GM19025 (cell line): ENCODE results near the gene BPI.
"Not testable (repeated sequence)": the region's sequence is repeated elsewhere in the genome, so short reads cannot be mapped to it uniquely, and the experiment has no call there.

Source experiments
- ATAC-seq: cut with Tn5 transposase; IDR thresholded peaks from one replicate; pipeline ENCODE4 v1.9.1; 2021; ENCODE audit warnings: mild to moderate bottlenecking, low read depth, moderate library complexity; ENCODE audit not compliant: unreplicated experiment

BPI gene

DNA sequence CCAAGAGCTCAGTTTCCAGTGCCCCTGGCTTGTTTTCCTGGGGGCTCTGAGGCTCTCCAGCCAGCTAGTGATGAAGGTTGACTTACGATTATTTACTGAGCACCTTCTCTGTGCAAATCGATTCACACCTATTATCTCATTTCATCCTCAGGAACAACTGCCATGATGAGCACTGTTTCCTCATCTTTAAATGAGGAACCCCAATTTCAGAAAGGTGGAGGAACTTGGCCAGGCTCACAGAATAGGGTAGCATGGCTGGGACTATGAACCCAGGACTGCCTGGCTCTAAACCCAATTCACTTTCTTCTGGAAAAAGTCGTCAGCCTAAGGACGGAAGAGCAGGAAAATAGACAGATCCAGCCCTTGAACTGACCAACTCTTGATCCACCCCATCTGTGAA is 3.5 kb upstream of the BPI start:
- ATAC-seq: no peak

- no peak for ATAC-seq
Measured at GRCh38 chr20:38301309-38301708, 2.6 kb upstream of the BPI start.

DNA sequence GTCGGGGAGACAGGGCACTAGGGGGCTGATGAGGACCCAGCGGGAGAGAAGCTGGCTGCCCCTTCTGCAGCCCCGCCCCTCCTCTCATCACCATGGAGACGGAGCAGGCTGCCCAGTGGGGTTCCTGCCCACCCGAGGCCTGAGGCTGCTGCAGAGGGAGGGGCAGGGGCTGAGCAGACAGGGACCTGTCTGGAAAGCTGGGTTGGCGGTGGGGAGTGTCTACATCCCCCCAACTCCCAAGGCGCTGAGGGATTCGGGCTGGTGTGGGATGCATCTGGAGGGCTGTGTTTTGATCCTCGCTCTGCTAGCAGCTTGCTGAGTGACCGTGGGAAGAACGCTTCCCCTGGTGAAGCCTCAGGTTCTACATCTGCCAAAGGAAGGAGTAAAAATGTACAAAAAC is 1.2 kb upstream of the BPI start:
- ATAC-seq: no peak

DNA sequence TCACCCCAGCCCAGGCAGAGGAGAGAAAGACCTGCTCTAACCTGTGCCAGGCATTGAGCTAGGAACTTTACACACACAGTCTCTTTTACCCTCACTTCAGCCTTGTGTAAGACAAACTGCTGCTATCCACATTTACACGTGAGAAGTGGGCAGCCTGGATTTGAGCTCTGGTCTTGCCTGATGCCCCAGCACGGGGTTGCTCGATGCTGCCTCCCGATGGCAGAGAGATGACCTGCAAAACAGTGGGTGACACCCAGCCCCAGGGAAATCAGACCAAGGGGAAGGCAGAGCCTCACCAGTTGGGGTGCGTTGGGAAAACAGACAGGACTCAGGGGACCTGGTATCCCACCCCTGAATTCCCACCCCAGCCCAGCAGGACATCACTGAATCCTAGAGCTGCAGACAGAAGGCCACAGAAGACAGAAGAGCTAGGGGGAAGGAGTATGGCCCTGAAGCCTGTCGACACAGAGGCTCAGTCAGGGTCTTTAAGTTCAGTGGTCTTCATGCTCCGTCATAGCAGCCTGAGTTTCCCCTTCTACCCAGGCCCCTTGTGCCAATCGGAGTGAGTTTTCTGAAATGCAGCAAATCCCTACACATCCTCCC is 990 bp downstream of the BPI start:
- ATAC-seq: no peak

DNA sequence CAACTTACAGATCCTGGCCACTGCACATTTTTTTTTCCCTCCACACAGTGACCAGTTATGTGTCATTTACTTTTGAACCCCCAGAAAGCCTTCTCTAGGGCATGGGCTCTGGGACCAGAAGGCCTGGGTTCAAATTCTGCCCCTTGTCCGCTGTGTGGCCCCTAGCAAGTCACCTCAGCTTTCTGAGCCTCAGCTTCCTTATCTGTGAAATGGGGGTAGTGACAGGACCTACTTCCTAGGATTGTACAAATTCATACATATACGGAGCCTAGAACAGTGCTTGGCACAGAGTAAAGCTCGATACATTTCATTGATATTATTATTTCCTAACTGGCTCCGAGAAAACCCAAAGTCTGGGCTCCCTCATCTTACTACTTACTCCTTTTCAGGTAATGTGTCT is 1.6 kb downstream of the BPI start:
- ATAC-seq: no peak

- no peak for ATAC-seq
Measured at GRCh38 chr20:38306379-38306778, 2.4 kb downstream of the BPI start.

- ATAC-seq: no peak
Measured at GRCh38 chr20:38307371-38308046, 3.6 kb downstream of the BPI start.

- no peak for ATAC-seq
Measured at GRCh38 chr20:38308047-38308438, 4.1 kb downstream of the BPI start.

DNA sequence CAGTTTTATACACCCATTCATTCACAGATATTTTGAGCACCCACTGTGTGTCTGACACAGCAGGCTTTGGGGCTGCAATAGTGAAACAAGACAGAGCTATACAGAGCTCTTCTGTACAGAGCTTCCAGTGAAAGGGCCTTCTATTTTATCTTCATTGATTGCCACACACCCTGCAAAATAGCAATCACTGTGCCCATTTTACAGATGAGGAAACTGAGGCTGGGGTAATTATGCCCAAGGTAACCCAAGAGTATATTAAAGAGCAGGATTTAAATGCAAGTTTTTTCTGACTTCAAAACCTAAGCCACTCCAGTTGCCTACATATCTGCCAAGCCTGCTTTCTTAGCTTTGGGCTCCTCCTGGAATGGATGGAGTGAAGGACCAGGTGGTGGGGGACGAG is 4.5 kb downstream of the BPI start:
- ATAC-seq: no peak

DNA sequence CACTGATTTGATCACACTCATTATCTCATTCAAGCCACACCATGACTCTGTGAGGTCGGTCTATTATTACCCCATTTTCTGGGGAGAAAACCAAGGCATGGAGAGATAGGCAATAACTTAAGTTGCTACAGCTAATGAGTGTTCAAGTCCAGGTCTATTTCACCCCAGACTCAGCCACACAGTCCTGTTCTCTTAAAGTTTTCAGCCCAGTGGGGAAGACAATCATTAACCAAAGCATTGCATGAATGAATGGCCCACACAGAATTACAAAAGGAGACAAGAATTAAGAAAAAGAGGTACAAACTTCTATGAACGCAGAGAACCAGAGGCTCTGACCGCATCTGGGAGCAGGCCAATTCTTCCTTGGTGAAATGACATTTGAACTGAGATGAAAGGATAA is 7.1 kb downstream of the BPI start:
- ATAC-seq: no peak

GRCh38 chr20:38311491-38311890 is 7.5 kb downstream of the BPI start:
- no peak for ATAC-seq

DNA sequence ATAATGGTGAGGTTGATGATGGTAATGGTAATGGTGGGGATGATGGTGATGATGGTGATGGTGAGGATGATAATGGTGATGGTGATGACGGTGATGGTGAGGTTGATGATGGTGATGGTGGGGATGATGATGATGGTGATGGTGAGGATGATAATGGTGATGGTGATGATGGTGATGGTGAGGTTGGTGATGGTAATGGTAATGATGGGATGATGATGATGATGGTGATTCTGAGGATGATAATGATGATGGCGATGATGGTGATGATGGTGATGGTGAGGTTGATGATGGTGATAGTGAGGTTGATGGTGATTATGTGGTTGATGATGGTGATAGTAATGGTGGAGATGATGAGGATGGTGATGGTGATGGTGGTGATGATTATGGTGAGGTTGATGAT is 9.7 kb downstream of the BPI start:
- no peak for ATAC-seq

DNA sequence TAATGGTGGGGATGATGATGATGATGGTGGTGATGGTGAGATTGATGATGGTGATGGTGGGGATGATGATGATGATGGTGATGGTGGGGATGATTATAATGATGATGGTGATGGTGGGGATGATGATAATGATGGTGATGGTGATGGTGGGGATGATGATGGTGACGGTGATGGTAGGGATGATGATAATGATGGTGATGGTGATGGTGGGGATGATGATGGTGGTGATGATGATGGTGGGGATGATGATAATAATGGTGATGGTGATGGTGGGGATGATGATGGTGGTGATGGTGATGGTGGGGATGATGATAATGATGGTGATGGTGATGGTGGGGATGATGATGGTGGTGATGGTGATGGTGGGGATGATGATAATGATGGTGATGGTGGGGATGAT is 10.4 kb downstream of the BPI start:
- not testable (repeated sequence) for ATAC-seq

- no peak for ATAC-seq
Measured at GRCh38 chr20:38315290-38315966, 11.5 kb downstream of the BPI start.

- no peak for ATAC-seq
Measured at GRCh38 chr20:38316341-38316740, 12.4 kb downstream of the BPI start.

GRCh38 chr20:38317422-38317821 is 13.5 kb downstream of the BPI start:
- no peak for ATAC-seq

DNA sequence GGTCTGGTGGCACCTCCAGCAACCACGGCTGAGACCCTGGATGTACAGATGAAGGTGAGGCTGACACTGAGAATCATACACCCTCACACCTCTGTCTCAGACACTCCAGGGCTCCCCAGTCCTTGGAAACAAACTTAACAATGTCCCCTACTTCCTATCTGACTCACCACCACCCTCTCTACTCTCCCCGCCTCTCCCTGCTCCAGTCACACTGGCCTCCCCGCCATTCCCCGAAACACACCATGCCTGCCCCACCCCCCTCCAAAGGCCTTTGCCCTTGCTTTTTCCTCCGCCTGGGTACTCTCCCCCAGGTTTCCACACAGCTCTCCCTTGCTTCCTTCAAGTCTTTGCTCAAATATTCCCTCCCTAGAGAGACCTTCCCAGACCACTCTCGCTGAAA is 16.3 kb downstream of the BPI start:
- ATAC-seq: no peak

- ATAC-seq: no peak
Measured at GRCh38 chr20:38321959-38322598, 18.1 kb downstream of the BPI start.

DNA sequence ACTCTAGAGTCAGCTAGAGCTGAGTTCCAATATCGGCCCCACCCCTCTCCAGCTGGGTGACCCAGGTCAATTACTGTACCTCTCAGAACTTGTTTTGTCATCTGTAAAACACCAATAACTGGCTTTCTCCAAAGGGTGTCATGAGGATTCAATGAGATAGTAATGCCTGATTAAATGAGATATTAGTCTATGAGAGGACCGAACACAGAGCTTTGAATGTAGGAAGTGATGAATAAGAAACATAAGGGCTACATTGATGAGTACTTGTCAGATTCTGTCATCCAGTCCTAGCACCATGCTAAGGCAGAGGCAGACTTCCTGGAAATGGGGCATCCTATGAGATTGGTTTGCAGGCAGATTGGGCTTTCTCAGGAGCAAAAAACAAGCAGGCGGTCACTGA is 20.2 kb downstream of the BPI start:
- ATAC-seq: no peak

DNA sequence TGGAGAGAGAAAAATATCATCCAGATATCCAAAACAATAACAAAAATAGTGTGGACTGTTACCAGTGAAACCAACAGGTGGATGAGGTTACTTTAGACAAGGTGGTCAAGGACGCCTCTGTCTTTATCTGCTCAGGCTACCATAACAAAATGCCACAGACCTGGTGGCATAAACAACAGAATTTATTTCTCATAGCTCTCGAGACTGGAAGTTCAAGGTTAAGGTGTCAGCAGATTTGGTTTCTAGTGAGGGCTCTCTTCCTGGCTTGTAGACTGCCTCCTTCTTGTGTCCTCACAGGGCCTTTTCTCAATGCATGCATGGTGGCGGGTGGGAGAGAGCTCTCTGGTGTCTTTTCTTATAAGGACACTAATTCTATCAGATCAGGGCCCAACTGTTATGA is 21.2 kb downstream of the BPI start:
- ATAC-seq: no peak

GRCh38 chr20:38325905-38326304 is 21.9 kb downstream of the BPI start:
- no peak for ATAC-seq

DNA sequence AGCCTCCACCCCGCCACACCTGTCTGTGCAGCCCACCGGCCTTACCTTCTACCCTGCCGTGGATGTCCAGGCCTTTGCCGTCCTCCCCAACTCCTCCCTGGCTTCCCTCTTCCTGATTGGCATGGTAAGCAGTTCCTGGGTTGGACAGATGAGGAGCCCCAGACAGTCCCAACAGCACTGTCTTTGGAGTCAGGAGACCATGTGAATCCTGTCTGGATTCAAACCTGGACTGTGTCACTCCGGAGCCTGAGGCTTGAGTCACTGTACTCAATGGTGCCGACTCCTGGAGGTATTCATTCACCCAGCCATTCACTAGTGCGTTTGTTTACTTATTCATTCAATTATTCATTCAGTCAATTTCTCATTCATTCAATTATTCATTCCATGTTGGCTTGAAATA is 22.4 kb downstream of the BPI start:
- no peak for ATAC-seq
